Measurements from ENCODE around the gene CRYBG1.

CRYBG1 gene

GRCh38 chr6:106612671-106613416 is 252.3 kb downstream of the CRYBG1 start:
- no peak for DNase-seq

GRCh38 chr6:106613590-106613989 is 253.1 kb downstream of the CRYBG1 start:
- no peak for DNase-seq

- no peak for DNase-seq
Observed at GRCh38 chr6:106614166-106614565, 253.6 kb downstream of the CRYBG1 start.

GRCh38 chr6:106614592-106615257 is 254.2 kb downstream of the CRYBG1 start:
- no peak for DNase-seq

GRCh38 chr6:106617302-106617701 is 256.8 kb downstream of the CRYBG1 start:
- DNase-seq = no peak

GRCh38 chr6:106617857-106618256 is 257.3 kb downstream of the CRYBG1 start:
- no peak for DNase-seq

- no peak for DNase-seq
Observed at GRCh38 chr6:106618324-106618723, 257.8 kb downstream of the CRYBG1 start.

GRCh38 chr6:106619223-106619622 is 258.7 kb downstream of the CRYBG1 start:
- DNase-seq = no peak

GRCh38 chr6:106620931-106621672 is 260.6 kb downstream of the CRYBG1 start:
- no peak for DNase-seq
